OCI-LY7 (cell line): Measurements from ENCODE around the gene PTPRCAP. TPM values are rescaled to one million over a fixed set of nuclear protein-coding genes. Genes with fewer than 3 reads are reported as not detected.
A peak's percentile ranks its signal among the peaks of the same experiment; 100 is the strongest.

ENCODE experiments used
- BruUV-seq: library from RNA; stranded (reverse); fragments of 400-500 nt; replicated peaks from 2 replicates; lab custom pipeline; 2021; lab: Mats Ljungman, UMichigan
- CTCF ChIA-PET: fragments of 300-600 bp; sonication (Branson Sonifier 250); formaldehyde crosslinking; loops from one replicate; lab custom pipeline; 2022; ENCODE audit warnings: antibody characterized with exemption; ENCODE audit not compliant: unreplicated experiment; lab: Charles Lee
- POLR2A ChIA-PET: fragments of 300-600 bp; sonication (Branson Sonifier 250); formaldehyde crosslinking; loops from one replicate; lab custom pipeline; 2022; ENCODE audit warnings: antibody characterized with exemption; lab: Charles Lee
- DNase-seq: peaks from one replicate; pipeline ENCODE4 v3.0.0-alpha.2; 2015; ENCODE audit warnings: low spot score
- H2AFZ ChIP-seq: fragments of 200-600 bp; sonication (generic), shearing (Covaris generic); 2 replicates; pipeline ENCODE4 v1.6.1; 2014; ENCODE audit warnings: mild to moderate bottlenecking, antibody characterized with exemption, low read length, moderate library complexity
- H3K27ac ChIP-seq: fragments of 200-600 bp; sonication (generic); 2 replicates; pipeline ENCODE4 v1.5.1; 2014; ENCODE audit warnings: mixed run types, low read depth, mild to moderate bottlenecking, moderate library complexity, low read length, inconsistent platforms; ENCODE audit not compliant: poor library complexity, severe bottlenecking
- H3K36me3 ChIP-seq: fragments of 200-600 bp; sonication (generic); 2 replicates; pipeline ENCODE4 v1.6.1; 2014; ENCODE audit warnings: mild to moderate bottlenecking, antibody characterized with exemption, low read length, moderate library complexity, mixed read lengths; ENCODE audit not compliant: insufficient read depth
- H3K4me1 ChIP-seq: fragments of 200-600 bp; sonication (generic); 2 replicates; pipeline ENCODE4 v1.5.1; 2014; ENCODE audit warnings: mild to moderate bottlenecking, low read length; ENCODE audit not compliant: insufficient read depth, poor library complexity, severe bottlenecking
- H3K4me2 ChIP-seq: fragments of 200-600 bp; sonication (generic); 2 replicates; pipeline ENCODE4 v1.6.1; 2014; ENCODE audit warnings: mild to moderate bottlenecking, low read length
- H3K4me3 ChIP-seq: fragments of 200-600 bp; sonication (generic); 2 replicates; pipeline ENCODE4 v1.5.1; 2014; ENCODE audit warnings: mild to moderate bottlenecking, low read depth, low read length; ENCODE audit not compliant: poor library complexity, severe bottlenecking
- H3K79me2 ChIP-seq: fragments of 200-600 bp; sonication (generic); 2 replicates; pipeline ENCODE4 v1.6.1; 2016; ENCODE audit warnings: low read depth, mild to moderate bottlenecking, low read length, moderate library complexity, mixed read lengths; ENCODE audit not compliant: insufficient read depth
- H3K9me2 ChIP-seq: fragments of 200-600 bp; sonication (generic); 2 replicates; pipeline ENCODE4 v1.6.1; 2016; ENCODE audit warnings: mild to moderate bottlenecking, low read length, mixed read lengths; ENCODE audit not compliant: insufficient read depth
- H3K9me3 ChIP-seq: fragments of 200-600 bp; sonication (generic); 2 replicates; pipeline ENCODE4 v1.6.1; 2014; ENCODE audit warnings: mild to moderate bottlenecking, mixed run types, low read length, mixed read lengths
- H4K20me1 ChIP-seq: fragments of 200-600 bp; sonication (generic); 2 replicates; pipeline ENCODE4 v1.6.1; 2014; ENCODE audit warnings: mild to moderate bottlenecking, antibody characterized with exemption, low read length, moderate library complexity, mixed read lengths; ENCODE audit not compliant: insufficient read depth
- CTCF ChIP-seq: fragments of 200-600 bp; sonication (generic); conservative IDR thresholded peaks from 2 replicates; pipeline ENCODE4 v1.5.1; 2014; ENCODE audit warnings: mild to moderate bottlenecking, antibody characterized with exemption, low read length, moderate library complexity, mixed read lengths
- EZH2phosphoT487 ChIP-seq: fragments of 200-600 bp; sonication (generic); IDR thresholded peaks from 2 replicates; pipeline ENCODE4 v1.6.1; 2018; ENCODE audit warnings: low read depth, borderline replicate concordance, mild to moderate bottlenecking, mixed run types, antibody characterized with exemption, low read length, moderate library complexity, mixed read lengths
- intact Hi-C: fragments of 100-400 bp; cut with micrococcal nuclease; formaldehyde crosslinking; loops from one replicate; pipeline ENCODE4 v1.10.0; 2022; ENCODE audit not compliant: unreplicated experiment
- total RNA-seq, 2 experiments: library from RNA; depleted of rRNA in 1 of 2; stranded (reverse); fragments of >200 nt in 1 of 2; shearing (Covaris generic) in 1 of 2; gene quantifications; 2 replicates each; pipeline ENCODE4 v1.2.3, GENCODE V29; 2014 to 2022

Gene PTPRCAP
- total RNA-seq, 2 experiments from 2014 or later = 129 to 212 TPM

GRCh38 chr11:67435031-67435726, 2.3 kb downstream of the PTPRCAP start:
- Histone ChIP-seq H3K36me3 (peaks cover 71% of the 10 kb centered on the region), H4K20me1 (peaks cover 12% of the 10 kb centered on the region), H3K4me2 (peak overlapping the region; percentile 97)

GRCh38 chr11:67434395-67434881, 3.0 kb downstream of the PTPRCAP start:
- Histone ChIP-seq H3K4me1 (peaks cover 61% of the 10 kb centered on the region), H3K4me2 (peak overlapping the region; percentile 97), H3K9me2 (no peaks in the 10 kb centered on the region), H4K20me1 (peaks cover 12% of the 10 kb centered on the region), H3K36me3 (peaks cover 68% of the 10 kb centered on the region), H3K79me2 (peaks cover 34% of the 10 kb centered on the region), H3K9me3 (no peaks in the 10 kb centered on the region), H3K27ac (peak overlapping the region; percentile 94), H3K4me3 (peak overlapping the region; percentile 81), H2AFZ (no peak overlapping the region)
- BruUV-seq = no TSS peak
- POLR2A ChIA-PET = no interaction called here
- no peak for TF ChIP-seq CTCF
- no peak for TF ChIP-seq EZH2phosphoT487
- intact Hi-C loops = no loop called here
- DNase-seq = no peak
- CTCF ChIA-PET = no interaction called here

More at GRCh38 chr11:67435031-67435726, 2.3 kb downstream of the PTPRCAP start:
- intact Hi-C loops = no loop called here
- Histone ChIP-seq H3K79me2 (peaks cover 29% of the 10 kb centered on the region), H3K4me1 (peaks cover 62% of the 10 kb centered on the region), H3K27ac (peak overlapping the region; percentile 94), H3K9me3 (no peaks in the 10 kb centered on the region), H3K9me2 (no peaks in the 10 kb centered on the region), H3K4me3 (peak overlapping the region; percentile 81), H2AFZ (no peak overlapping the region)
- no peak for DNase-seq
- ChIA-PET POLR2A (interaction anchor here (3.3 kb wide), 1 partner anchor 32 kb away, joined by 38 read pairs; the partner anchor contains the start of genes PPP1CA and TBC1D10C), CTCF (no interaction called here)
- TF ChIP-seq EZH2phosphoT487 (no peak), CTCF (no peak)
- no TSS peak for BruUV-seq
